Globus pallidus (tissue), 1 donor: ENCODE measurements around the gene UNC13B.
"Not testable (repeated sequence)": the region's sequence is repeated elsewhere in the genome, so short reads cannot be mapped to it uniquely, and the experiment has no call there.

Source experiments
- DNase-seq: peaks from one replicate; pipeline ENCODE4 v3.0.0-alpha.2; 2015; ENCODE audit warnings: low spot score

Gene UNC13B

GRCh38 chr9:35163413-35163812, 1.6 kb downstream of the UNC13B start:
- DNase-seq = peak; percentile 13

- DNase-seq = no peak
These were observed 2.9 kb downstream of the UNC13B start for GRCh38 chr9:35164711-35165110.

DNA sequence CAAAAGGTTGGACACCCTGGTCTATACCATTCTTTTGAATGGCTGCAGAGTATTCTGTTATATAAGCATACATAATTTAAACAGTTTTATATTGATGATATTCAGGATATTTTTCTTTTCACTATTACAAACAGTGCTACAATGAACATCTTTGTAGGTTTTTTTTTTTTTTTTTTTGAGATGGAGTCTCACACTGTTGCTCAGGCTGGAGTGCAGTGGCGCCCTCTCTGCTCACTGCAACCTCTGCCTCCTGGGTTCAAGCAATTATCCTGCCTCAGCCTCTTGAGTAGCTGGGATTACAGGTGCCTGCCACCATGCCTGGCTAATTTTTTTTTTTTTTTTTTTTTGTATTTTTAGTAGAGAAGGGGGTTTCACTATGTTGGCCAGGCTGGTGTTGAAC, 5.6 kb downstream of the UNC13B start:
- DNase-seq = not testable (repeated sequence)

DNA sequence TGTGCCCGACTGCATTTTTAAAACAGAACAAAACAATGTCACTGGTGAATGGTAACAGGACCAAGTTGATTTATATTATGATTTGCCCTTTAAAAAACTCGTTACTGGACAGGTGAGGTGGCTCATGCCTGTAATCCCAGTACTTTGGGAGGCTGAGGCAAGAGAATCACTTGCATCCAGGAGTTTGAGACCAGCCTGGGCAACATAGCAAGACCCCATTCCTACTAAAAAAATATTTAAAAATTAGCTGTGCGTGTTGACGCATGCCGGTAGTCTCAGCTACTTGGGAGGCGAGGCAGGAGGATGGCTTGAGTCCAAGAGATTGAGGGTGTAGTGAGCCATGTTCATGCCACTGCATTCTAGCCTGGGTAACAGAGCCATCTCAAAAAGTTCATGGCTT, 7.2 kb downstream of the UNC13B start:
- DNase-seq = no peak

DNA sequence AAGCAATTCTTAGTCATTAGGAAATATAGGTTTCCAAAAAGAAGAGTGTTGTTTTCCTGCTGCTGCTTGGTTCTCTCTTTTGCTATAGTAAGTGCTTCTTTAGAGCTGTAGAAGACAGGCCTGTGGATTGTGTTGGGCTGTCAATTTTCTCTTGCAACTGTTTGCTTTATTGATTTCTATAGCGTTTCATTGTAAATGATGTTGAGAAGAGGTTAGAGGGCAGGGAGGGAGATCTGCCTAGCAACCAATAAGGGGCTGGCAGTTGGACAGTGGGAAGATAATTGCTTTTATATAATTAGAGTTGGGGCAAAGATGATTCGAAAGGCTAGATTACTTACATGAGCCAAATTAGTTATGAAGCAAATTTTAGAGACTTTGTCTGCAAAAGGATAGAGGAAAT, 11.1 kb downstream of the UNC13B start:
- DNase-seq = no peak

GRCh38 chr9:35177520-35177919, 15.7 kb downstream of the UNC13B start:
- no peak for DNase-seq

DNA sequence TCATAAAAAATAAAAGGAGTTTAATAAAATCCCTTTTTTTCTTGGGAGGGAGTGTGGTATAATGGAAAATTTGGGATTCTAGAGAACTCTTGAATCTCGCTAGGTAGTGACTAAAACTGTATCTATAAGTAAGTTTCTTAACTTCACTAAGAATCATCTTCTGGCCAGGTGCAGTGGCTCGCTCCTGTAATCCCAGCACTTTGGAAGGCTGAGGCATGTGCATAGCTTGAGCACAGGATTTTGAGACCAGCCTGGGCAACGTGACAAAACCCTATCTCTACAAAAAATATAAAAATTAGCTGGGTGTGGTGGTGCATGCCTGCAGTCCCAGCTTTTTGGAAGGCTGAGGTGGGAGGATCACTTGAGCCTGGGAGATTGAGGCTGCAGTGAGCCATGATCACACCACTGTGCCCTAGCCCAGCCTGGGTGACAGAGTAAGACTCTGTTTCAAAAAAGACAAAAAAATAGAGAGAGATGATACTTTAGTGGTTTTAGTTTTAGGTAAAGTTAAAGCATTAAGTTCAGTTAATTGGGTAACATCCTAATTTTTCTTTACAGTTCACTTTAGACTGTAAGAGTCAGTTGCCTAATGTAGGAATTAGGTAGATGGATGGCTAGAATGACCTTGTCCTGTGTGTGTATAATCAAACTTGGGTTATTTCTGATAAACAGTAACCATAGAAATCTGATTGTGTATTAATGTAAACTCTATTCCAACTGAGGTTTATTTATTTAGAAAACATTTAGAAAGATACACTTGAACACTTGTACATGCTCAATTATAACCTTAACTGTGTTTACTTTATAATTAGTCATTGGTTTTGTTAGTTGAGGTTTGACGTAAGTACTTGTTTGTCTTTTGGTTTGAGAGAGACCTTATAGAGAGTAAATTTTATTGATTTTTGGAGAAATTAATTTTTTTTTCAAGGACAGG, 17.8 kb downstream of the UNC13B start:
- DNase-seq = no peak

DNA sequence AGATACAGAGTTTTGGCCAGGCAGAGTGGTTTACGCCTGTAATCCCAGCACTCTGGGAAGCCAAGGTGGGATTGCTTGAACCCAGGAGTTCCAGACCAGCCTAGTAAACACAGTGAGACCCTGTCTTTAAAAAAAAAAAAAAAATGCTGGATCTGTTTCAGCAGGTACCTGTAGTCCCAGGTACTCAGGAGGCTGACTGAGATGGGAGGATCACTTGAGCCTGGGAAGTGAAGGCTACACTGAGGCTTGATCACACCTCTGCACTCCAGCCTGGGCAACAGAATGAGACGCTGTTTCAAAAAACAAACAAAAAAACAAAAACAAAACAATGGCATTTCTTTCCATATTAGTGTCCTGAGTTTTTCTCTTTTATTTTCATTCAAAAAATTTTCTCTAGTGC, 19.0 kb downstream of the UNC13B start:
- DNase-seq = no peak

GRCh38 chr9:35182401-35182800, 20.6 kb downstream of the UNC13B start:
- DNase-seq = not testable (repeated sequence)

DNA sequence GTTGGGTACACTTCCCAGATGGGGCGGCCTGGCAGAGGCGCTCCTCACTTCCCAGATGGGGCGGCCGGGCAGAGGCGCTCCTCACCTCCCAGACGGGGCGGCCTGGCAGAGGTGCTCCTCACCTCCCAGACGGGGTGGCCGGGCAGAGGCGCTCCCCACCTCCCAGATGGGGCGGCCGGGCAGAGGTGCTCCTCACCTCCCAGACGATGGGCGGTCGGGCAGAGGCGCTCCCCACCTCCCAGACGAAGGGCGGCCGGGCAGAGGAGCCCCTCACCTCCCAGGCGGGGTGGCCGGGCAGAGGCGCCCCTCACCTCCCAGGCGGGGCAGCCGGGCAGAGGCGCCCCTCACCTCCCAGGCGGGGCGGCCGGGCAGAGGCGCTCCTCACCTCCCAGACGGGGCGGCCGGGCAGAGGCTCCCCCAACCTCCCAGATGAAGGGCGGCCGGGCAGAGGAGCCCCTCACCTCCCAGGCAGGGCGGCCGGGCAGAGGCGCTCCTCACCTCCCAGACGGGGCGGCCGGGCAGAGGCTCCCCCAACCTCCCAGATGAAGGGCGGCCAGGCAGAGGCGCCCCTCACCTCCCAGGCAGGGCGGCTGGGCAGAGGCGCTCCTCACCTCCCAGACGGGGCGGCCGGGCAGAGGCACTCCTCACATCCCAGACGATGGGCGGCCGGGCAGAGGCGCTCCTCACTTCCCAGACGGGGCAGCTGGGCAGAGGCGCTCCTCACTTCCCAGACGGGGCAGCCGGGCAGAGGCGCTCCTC, 21.4 kb downstream of the UNC13B start:
- not testable (repeated sequence) for DNase-seq

DNA sequence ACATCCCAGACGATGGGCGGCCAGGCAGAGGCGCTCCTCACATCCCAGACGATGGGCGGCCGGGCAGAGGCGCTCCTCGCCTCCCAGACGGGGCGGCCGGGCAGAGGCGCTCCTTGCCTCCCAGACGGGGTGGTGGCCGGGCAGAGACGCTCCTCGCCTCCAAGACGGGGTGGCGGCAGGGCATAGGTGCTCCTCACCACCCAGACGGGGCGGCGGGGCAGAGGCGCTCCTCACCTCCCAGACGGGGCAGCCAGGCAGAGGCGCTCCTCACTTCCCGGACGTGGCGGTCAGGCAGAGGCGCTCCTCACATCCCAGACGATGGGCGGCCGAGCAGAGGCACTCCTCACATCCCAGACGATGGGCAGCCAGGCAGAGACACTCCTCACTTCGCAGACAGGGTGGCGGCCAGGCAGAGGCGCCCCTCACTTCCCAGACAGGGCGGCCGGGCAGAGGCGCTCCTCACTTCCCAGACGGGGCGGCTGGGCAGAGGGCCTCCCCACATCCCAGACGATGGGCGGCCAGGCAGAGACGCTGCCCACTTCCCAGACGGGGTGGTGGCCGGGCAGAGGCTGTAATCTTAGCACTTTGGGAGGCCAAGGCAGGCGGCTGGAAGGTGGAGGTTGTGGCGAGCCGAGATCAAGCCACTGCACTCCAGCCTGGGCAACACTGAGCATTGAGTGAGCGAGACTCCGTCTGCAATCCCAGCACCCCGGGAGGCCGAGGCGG, 22.1 kb downstream of the UNC13B start:
- not testable (repeated sequence) for DNase-seq

DNA sequence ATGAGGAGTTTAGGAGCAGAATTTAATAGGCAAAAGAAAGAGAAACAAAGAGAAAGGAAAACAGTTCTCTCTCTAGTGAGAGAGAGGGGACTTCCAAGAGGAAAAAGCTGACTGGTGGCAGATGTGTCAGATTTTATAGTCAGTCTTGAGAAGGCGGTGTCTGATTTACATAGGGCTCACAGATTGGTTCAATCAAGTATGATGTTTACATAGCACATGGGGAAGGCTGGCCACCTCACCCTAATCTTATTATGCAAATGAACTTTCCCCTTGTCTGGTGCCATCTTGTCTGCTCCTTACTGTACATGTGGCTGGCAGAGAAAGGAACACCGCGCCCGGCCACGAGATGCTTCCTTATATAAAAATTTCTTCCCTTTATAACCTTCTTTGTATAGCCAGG, 24.7 kb downstream of the UNC13B start:
- DNase-seq = no peak

GRCh38 chr9:35190203-35190602, 28.4 kb downstream of the UNC13B start:
- no peak for DNase-seq

GRCh38 chr9:35191105-35191504, 29.3 kb downstream of the UNC13B start:
- no peak for DNase-seq

DNA sequence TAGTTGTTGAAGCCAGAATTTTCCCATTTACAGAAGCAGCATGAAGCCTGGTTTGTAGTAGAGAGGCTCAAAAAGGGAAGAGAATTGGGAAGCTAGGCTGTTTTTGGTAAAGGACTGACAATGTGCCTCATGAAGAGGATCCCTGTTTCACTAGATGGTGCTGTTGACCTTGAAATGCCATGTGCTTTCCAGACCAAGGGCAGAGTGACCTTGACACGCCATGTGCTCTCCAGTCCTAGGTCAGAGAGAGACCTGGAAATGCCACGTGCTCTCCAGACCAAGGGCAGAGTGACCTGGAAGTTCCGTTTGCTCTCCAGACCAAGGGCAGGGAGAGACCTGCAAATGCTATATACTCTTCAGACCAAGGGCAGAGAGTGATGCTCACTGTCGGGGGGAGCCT, 32.0 kb downstream of the UNC13B start:
- DNase-seq = no peak

DNA sequence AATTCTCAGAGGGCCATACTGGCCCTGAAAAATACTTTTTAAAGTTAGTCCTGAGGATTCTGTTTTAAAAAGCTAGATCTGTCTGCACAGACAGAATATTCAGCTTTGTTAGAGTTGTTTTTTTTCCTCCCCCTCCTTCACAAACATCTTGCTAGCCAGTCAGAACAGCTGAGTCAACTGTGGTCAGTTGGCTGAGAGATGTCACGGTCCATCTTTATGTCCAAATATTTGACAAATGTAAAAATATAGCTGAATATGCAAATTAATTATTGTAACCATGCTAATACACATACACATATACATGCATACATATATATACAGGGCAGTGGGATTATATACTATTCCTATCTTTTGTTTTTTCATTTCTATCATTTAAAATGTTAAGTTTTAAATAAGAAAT, 33.9 kb downstream of the UNC13B start:
- DNase-seq = peak; percentile 5

DNA sequence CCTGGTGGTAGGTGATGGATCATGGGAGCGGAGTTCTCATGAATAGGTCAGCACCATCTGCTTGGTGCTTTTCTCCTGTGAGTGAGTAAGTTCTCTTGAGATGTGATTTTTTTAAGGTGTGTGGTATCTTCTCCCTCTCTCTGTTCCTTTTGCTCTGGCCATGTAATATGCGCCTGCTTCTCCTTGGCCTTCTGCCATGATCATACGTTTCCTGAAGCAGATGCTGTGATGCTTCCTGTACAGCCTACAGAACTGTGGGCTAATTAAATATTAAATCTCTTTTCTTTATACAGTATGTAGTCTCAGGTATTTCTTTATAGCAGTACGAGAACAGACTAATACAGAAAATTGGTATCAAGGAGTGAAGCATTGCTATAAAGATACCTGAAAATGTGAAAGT, 36.4 kb downstream of the UNC13B start:
- no peak for DNase-seq

- no peak for DNase-seq
These were observed 41.7 kb downstream of the UNC13B start for GRCh38 chr9:35203528-35203927.

- DNase-seq = no peak
These were observed 43.5 kb downstream of the UNC13B start for GRCh38 chr9:35205340-35205739.

- DNase-seq = no peak
These were observed 50.0 kb downstream of the UNC13B start for GRCh38 chr9:35211854-35212253.

- DNase-seq = no peak
These were observed 59.0 kb downstream of the UNC13B start for GRCh38 chr9:35220659-35221338.

DNA sequence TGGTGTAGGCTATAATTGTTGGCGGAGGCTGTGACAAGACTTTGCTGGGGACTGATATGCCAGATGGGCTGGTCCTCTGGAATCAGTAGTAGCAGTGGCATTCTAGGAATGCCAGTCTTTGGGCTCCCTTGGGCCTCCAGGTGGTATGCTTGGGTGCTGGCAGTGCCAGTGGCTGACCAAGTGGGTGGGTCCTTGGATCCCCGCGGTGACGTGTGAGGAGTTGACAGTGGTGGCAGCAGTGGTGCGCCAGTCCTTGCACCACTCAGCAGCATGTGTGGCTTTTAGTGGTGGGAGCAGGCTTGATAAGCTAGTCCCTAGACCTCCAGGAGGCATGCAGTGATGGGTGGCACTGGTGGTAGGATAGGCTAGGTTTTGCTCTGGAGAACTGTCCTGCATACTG, 63.9 kb downstream of the UNC13B start:
- no peak for DNase-seq
